ENCODE measurements around the gene PATL1.
"Not testable (repeated sequence)": the region's sequence is repeated elsewhere in the genome, so short reads cannot be mapped to it uniquely, and the experiment has no call there.

Gene PATL1

GRCh38 chr11:59629996-59630395 lies 38.8 kb downstream of the PATL1 start:
- no peak for TF ChIP-seq CTCF (IDR thresholded peaks at IDR 0.05)
- DNase-seq (ENCODE audit: low spot score) = no peak
- no peak overlapping the region for H3K27ac ChIP-seq
- H3K4me3 ChIP-seq = no peak overlapping the region

GRCh38 chr11:59626969-59627368 lies 41.9 kb downstream of the PATL1 start:
- H3K27ac ChIP-seq; DNase-seq (ENCODE audit: low spot score); H3K4me3 ChIP-seq: not testable (repeated sequence)

GRCh38 chr11:59625703-59626102 lies 43.1 kb downstream of the PATL1 start:
- Histone ChIP-seq H3K4me3 (no peak overlapping the region), H3K27ac (no peak overlapping the region)
- DNase-seq (ENCODE audit: low spot score) = no peak
- TF ChIP-seq CTCF (IDR thresholded peaks at IDR 0.05) = no peak

- H3K4me3 ChIP-seq = no peak overlapping the region
- DNase-seq (ENCODE audit: low spot score) = no peak
- no peak for TF ChIP-seq CTCF (IDR thresholded peaks at IDR 0.05)
- no peak overlapping the region for H3K27ac ChIP-seq
These were observed 51.0 kb downstream of the PATL1 start for GRCh38 chr11:59617876-59618275.

GRCh38 chr11:59616396-59616982 lies 52.3 kb downstream of the PATL1 start:
- DNase-seq (ENCODE audit: low spot score) = no peak
- TF ChIP-seq CTCF (IDR thresholded peaks at IDR 0.05) = no peak
- Histone ChIP-seq H3K4me3 (peak overlapping the region; percentile 68), H3K27ac (peak overlapping the region; percentile 78 to 93)

GRCh38 chr11:59615637-59616395 lies 53.0 kb downstream of the PATL1 start, which contains the start of gene OSBP:
Gene OSBP (minus strand): TSS chr11:59615774. CDS start chr11:59615664, 110 bp downstream.
- no peak for TF ChIP-seq CTCF (IDR thresholded peaks at IDR 0.05)
- peak within 1 kb of the TSS; percentile 86 to 94 for H3K27ac ChIP-seq

GRCh38 chr11:59615120-59615636 lies 53.7 kb downstream of the PATL1 start:
- peak; percentile 75 for DNase-seq (ENCODE audit: low spot score)

More at GRCh38 chr11:59615637-59616395, 53.0 kb downstream of the PATL1 start, which contains the start of gene OSBP:
- H3K4me3 ChIP-seq = peak within 1 kb of the TSS; percentile 77
- DNase-seq (ENCODE audit: low spot score) = peak; percentile 100

More at GRCh38 chr11:59615120-59615636, 53.7 kb downstream of the PATL1 start:
- no peak for TF ChIP-seq CTCF (IDR thresholded peaks at IDR 0.05)
- Histone ChIP-seq H3K4me3 (peak overlapping the region; percentile 77), H3K27ac (peak overlapping the region; percentile 86 to 94)
